Fibroblast of upper back skin (primary cell): ENCODE results near the gene CASZ1.

Source experiments
- DNase-seq: peaks from one replicate; pipeline ENCODE4 v3.0.0-alpha.2; 2013

Gene CASZ1

GRCh38 chr1:10723317-10723716 lies 73.1 kb downstream of the CASZ1 start:
- no peak for DNase-seq

GRCh38 chr1:10722803-10723202 lies 73.6 kb downstream of the CASZ1 start:
- DNase-seq, result no peak

GRCh38 chr1:10721381-10722321 lies 74.8 kb downstream of the CASZ1 start:
- no peak for DNase-seq

- no peak for DNase-seq
These were observed 75.8 kb downstream of the CASZ1 start for GRCh38 chr1:10720635-10721034.

GRCh38 chr1:10718083-10718415 lies 78.4 kb downstream of the CASZ1 start:
- DNase-seq, result no peak

GRCh38 chr1:10717296-10718082 lies 79.0 kb downstream of the CASZ1 start:
- DNase-seq, result no peak

- DNase-seq, result no peak
These were observed 79.6 kb downstream of the CASZ1 start for GRCh38 chr1:10716840-10717239.

- no peak for DNase-seq
These were observed 81.9 kb downstream of the CASZ1 start for GRCh38 chr1:10714337-10715114.

- no peak for DNase-seq
These were observed 82.8 kb downstream of the CASZ1 start for GRCh38 chr1:10713614-10714013.

GRCh38 chr1:10712568-10713362 lies 83.7 kb downstream of the CASZ1 start:
- DNase-seq, result no peak

GRCh38 chr1:10710489-10710888 lies 86.0 kb downstream of the CASZ1 start:
- no peak for DNase-seq

GRCh38 chr1:10709646-10710045 lies 86.8 kb downstream of the CASZ1 start:
- DNase-seq, result no peak

- DNase-seq, result no peak
These were observed 87.3 kb downstream of the CASZ1 start for GRCh38 chr1:10709165-10709564.

- no peak for DNase-seq
These were observed 87.7 kb downstream of the CASZ1 start for GRCh38 chr1:10708757-10709156.

- no peak for DNase-seq
These were observed 89.2 kb downstream of the CASZ1 start for GRCh38 chr1:10707208-10707607.

- DNase-seq, result no peak
These were observed 90.0 kb downstream of the CASZ1 start for GRCh38 chr1:10706376-10706913.

- no peak for DNase-seq
These were observed 90.5 kb downstream of the CASZ1 start for GRCh38 chr1:10705953-10706352.

GRCh38 chr1:10704368-10704882 lies 92.0 kb downstream of the CASZ1 start:
- DNase-seq, result no peak

GRCh38 chr1:10703702-10704101 lies 92.7 kb downstream of the CASZ1 start:
- no peak for DNase-seq

GRCh38 chr1:10701145-10701544 lies 95.3 kb downstream of the CASZ1 start:
- no peak for DNase-seq

- no peak for DNase-seq
These were observed 97.0 kb downstream of the CASZ1 start for GRCh38 chr1:10699470-10699835.
